GM18526 (cell line): ENCODE measurements around the gene CA12.

Source experiments
- POLR2A ChIP-seq: IDR thresholded peaks from 3 replicates; pipeline ENCODE4 v1.6.1; 2011; ENCODE audit not compliant: insufficient read length; ENCODE audit errors: extremely low read depth

CA12 gene

DNA sequence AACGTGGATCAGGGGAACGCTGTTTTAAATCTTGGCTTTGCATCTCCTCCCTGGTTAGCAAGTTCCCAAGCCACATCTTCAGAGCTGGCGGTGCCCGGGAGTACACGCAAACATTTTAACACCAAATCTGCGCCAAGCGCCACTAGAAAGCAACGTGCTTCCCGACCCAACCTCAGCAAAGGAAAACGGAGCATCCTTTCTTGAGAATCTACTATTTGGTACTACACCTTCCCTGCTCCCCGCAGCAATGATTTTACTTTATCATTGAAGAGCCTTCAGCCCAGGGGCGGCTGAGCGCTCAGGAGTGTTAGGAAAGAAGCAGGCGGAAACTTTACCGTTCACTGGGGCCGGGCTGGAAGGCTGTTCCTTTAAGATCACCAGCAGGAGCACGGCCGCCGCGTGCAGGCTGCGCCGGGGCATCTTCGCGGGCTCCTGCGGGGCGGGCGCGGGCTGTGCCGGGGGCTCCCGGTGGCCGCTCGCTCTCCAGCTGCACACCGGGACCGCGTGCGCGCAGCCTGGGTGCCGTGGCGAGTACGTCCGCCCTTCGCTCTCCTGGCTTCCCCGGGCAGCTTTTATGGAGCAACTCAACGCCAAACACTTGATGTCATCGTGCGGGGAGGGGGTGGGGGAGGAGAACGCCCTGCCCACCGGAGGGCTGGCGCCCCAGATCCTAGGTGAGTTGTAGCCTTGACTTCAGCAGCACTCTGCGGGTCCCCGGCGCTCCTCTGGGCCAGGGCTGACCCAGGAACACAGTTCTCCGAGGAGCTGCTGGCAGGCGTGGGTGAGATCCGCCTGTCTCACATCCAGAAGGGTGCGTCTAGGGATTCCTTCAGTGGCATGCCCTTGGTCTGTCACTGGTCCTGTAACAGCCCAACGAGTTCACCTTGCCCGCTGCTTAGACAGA, at the start of gene CA12:
Gene CA12, minus strand, starts transcription at position 546 of the 904 bp plus-strand sequence. Its CDS starts 126 bp downstream, at position 420.
- TF ChIP-seq POLR2A = no peak

DNA sequence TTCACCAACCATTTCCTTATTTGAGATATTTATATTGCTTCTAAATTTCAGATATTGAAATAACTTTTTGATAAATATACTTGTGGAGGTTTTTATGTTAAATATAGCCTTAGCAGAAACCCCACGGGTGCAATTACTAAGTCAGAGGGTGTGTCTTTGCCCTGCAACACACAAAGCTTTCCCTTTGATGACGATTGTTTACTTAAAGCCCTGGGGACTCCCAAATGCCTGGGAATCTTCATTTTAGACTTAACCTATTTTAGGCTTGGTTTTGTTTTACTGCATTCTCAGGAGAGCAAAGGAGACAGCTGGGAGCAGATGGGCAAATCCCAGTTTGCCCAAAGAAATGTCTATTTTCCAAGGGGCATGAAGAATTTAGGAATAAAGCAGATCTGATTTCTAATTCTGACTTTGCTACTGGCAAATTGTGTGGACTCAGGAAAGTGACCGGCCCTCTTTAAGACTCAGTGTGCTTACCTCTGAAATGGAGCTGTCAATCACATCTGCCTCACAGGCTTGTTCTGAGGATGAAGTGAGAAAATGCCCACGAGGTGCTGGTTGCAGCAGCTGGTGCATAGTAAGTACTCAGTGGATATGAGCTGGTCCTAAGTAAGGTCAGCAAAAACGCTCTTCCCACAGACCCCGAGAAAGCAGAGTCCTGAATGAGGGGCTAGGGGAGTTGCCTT, 49.3 kb upstream of the CA12 start:
- TF ChIP-seq POLR2A = no peak

DNA sequence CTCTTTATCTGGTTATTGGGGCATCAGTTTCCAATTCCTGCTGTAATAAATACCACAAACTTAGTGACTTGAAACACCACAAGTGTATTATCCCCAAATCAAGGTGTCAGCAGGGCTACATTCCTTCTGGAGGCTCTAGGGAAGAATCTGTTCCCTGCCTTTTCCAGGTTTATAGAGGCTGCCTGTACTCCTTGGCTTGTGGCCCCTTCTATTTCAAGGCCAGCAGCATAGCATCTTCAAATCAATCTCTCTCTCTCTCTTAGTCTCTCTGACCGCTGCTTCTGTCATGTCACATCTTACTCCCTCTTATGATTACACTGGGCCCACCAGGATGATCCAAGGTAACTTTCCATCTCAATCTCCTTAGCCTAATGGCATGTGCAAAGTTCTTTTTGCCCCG, 44.9 kb upstream of the CA12 start:
- no peak for TF ChIP-seq POLR2A

DNA sequence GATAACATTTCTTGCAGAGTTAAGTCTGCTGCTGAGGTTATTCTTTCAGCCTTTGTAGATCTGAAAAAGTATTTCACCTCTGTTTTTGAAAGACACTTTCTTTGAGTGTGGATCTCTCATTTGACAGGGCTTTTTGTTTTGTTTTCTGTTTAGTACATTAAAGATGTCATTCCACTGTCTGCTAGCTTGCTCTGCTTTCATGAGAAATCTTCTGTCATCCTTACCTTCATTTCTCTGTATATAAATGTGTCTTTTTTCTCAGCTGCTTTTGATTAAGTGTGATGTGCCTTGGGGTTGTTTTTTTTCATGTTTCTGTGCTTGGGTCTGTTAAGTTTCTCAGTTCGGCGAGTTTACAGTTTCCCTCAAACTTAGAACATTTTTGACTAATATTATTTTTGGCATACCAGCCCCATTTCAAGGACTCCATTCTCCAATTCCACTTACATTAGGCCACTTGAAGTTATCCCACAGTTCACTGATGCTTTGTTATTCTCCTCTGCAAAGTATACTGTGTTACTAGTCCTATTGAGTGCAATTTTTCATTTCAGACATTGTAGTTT, 43.9 kb upstream of the CA12 start:
- no peak for TF ChIP-seq POLR2A

DNA sequence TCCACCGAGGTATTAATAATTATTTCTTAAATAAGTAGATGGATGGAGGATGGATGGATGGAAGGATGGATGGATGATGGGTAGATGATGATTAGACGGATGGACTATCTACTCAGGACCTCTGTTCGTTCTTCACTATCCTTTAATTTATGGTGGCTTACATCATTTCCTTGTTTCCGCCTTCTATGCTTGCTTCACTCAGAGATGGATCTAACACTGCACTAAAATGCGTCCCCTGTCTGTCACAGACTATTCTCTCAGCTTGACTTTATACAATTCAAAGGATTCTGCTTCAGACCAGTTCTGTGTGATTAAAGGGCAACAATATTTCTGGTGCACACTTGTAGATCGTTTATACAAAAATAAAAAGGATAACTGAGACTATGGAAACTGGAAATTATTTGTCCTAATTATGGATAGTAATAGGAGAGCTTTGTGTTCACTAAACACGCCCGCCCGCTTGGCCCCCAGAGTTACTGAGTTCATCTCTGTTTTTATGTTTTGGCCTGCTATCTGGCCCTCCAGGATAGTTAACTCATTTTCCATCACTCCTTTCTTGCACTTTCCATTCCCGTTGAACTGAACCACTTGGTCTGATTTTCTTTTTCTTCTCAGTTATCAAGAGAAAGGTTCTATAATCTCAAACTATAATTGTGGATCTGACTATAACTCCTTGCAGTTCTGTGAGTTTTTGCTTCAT, 41.4 kb upstream of the CA12 start:
- TF ChIP-seq POLR2A = no peak

DNA sequence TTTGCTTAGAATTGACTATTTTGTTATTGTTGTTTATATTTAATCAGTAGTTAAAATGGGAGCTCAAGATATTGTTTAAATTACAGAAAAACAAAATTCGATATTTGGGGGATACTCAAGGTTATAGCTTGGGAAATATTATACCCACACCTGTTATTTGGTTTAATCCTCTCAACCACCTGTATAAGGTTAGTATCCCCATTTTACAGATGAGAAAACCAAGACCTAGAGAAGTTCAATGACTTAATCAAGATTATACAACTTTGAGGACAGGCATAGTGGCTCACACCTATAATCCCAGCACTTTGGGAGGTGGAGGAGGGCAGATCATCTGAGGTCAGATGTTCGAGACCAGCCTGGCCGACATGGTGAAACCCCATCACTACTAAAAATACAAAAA, 39.8 kb upstream of the CA12 start:
- TF ChIP-seq POLR2A = no peak

DNA sequence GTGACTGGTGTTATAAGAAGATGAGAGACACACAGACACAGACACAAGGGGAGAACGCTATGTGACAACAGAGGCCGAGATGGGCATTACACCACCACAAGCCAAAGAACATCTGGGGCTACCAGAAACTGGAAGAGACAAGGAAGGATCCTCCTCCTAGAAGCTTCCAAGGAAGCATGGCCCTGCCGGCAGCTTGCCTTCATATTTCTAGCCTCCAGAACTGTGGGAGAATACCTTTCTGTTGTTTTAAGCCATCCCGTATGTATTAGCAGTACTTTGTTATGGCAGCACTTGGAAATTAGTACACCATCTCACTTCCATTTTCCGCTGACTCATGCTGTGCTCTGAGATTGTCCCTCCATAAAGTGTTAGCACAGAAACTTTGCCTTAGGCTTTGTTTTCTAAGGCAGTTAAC, 38.7 kb upstream of the CA12 start:
- no peak for TF ChIP-seq POLR2A

DNA sequence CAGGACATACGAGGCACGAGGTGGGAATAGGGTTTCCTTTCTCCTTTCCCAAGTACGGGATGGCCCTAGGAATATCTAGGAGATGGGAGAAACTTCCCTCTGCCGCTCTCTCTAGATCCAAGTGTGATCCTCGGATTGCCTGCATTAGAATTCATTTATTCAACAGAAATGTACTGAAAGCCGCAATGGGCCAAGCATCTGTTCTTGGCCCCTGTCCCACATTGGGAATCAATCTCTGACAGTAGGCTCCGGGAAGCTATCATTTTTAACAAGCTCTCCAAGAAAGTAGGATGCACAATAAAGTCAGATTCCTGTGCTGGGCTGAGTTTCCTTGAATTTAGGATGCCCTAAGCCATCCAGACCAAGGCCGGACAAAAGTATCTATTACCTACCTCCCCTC, 37.2 kb upstream of the CA12 start:
- TF ChIP-seq POLR2A = no peak

DNA sequence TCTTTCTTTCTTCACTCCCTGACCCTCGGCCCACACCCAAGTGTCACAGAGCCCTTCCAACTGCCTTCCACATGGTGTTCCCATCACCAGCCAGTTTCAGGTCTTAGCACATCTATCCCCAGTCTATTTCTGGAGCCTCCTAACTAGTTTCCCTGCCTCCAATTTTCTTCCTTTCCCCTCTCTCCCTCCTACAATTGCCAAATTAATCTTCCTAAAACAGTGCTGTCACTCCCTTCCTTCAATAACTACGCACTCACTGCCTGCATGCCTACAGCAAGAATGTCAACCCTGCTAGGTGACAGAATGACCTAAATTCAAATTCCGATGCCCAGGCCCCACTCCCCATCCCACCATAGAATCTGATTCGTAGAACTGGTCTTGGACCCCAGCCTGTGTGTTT, 36.1 kb upstream of the CA12 start:
- TF ChIP-seq POLR2A = no peak

DNA sequence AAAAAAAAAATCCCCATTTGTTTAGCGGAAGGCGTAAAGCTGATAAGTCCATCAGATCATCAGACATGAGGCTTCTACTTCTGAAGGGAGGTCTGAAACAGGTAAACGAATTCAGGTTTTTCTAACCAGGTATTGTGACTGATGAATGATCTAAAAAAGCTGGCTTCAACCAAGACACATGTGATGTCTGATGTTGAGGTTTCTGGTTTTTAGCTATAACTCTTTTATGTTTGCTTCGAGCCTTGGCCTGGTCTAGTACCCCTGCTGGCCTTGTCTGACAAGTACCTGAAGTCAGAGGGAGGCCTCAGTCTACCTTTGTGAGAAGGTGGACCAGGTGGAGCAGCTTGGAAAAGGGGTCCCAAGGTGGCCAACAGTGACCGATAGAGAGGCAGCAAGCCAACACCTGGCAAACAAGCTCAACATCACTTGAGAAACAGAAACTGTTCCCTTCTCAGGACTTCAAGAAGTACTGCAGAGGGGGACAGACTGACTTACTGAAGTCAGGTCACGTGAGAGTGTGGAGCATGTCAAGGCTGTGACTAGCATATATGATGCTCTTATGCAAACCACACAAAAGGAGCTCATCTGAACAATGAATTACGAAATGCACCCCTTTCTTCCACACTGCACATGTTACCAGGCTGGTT, 33.0 kb upstream of the CA12 start:
- no peak for TF ChIP-seq POLR2A

DNA sequence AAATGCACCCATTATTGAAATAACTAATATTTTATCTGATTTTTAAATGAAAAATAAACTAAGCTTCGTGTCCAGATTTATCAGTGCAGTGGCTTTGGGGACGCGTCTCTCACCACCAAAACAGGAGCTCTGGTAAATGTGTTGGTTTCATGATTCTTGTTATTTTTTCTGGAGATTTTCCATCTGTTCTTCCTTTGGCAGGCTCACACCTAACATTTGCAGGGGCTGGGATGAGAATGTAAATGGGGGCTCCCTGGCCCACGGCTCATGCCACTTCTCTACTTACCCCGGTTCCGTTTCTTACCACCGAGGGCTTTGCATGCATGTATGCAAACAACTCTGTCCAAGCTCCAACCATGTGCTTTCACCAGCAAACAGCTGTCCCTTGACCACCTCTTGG, 30.9 kb upstream of the CA12 start:
- no peak for TF ChIP-seq POLR2A

DNA sequence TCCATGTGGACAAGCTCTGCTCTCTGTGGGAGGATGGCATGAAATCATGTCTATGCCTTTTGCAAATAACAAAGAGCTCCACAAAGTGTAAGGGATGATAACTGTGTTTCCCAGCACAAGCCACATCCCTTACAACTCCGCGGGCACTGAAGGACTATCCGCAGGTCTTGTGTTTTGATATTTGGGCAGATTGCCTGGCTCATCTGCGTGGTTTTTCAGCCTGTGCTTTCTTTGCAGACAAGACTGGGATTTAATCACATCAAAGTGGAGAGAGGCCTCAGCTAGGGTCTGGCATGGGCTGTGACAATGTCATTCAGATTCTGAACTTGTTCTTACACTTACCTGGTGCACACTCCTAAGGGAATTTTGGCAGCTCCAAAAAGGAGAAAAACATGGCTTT, 30.2 kb upstream of the CA12 start:
- TF ChIP-seq POLR2A = no peak

DNA sequence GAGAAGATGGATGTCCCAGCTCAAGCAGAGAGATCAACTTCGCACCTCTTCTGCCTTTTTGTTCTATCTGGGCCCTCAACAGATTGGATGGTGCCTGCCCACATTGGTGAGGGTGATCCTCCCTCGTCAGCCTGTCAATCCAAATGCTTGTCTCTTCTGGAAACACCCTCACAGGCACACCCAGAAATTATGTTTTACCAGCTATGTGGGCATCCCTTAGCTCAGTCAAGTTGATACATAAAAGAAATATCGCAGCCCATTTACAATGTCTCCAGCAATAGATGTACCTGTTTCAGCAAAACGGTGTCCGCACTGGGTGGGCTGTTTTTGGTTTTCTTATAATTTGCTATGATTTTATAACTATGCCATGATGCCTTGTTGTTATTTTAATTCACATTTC, 27.5 kb upstream of the CA12 start:
- no peak for TF ChIP-seq POLR2A

DNA sequence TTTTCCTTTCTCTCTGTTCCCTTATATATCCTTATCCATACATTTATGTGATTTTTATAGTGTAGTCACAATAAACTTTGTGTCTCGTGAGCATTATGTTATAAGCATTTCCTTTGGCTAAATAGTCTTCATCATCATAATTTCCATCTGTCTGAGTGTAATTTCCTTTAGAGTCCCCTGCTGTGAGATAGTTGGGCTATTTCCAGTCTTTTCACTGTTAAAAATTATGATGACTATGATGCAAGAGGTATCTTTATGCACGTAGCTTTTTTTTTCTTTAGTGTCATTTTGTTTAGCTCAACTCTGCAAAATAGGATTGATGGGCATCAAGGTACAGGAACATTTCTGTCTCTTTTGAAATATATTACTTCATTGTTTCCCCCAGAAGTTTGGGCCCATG, 26.9 kb upstream of the CA12 start:
- TF ChIP-seq POLR2A = no peak

DNA sequence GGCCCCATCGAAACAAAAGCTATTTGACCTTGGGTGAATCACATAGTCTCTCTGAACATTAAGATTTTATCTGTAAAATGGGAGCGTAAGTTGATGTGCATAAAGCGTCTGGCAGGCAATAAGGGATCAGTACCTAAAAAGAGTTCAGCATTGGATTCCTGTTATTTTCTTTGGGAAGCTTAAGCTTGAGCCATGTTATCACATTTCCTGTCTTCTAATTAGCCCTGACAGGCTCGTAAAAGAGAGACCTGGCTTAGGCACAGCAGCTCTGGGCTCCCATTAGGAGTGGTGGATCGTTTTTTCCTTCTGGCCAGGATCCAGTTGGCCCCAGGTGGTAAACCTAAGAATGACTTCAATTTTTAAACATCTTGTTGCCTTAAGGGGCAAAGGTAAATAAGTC, 26.0 kb upstream of the CA12 start:
- TF ChIP-seq POLR2A = no peak

DNA sequence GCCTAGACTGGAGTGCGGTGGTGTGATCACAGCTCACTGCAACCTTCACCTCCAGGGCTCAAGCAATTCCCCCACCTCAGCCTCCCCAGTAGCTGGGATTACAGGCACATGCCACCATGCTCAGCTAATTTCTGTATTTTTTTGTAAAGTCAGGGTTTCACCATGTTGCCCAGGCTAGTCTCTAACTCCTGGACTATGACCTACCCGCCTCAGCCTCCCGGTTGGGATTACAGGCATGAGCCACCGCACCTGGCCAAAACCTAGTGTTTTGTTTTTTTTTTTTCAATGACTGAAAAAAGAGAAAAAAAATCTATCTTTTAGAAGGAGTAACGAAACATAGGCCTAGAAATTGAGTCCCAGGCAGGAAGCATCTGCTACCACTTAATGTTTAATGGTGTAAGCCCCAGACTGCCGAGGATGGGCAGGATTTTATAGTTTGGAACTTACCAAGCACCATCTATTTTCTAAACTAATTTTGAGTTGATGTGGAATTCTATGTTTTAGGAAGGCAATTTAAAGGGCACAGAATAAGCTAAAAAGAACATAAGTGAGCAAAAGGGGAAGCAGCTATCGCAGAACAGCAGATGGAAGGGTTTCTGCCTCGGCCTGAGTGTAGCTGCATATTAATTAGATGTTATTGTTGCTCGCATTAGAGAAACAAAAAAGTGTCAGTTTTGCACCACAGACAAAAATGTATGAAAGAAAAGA, 24.2 kb upstream of the CA12 start:
- no peak for TF ChIP-seq POLR2A
